Hypothalamus (tissue), 51 donors: ENCODE results near the gene RASAL3.
"Not testable (repeated sequence)": the region's sequence is repeated elsewhere in the genome, so short reads cannot be mapped to it uniquely, and the experiment has no call there.

Source experiments
- DNase-seq, 51 donors: peaks; one replicate each; lab custom pipeline; 2025; lab: John Stamatoyannopoulos, UW

RASAL3 gene

DNA sequence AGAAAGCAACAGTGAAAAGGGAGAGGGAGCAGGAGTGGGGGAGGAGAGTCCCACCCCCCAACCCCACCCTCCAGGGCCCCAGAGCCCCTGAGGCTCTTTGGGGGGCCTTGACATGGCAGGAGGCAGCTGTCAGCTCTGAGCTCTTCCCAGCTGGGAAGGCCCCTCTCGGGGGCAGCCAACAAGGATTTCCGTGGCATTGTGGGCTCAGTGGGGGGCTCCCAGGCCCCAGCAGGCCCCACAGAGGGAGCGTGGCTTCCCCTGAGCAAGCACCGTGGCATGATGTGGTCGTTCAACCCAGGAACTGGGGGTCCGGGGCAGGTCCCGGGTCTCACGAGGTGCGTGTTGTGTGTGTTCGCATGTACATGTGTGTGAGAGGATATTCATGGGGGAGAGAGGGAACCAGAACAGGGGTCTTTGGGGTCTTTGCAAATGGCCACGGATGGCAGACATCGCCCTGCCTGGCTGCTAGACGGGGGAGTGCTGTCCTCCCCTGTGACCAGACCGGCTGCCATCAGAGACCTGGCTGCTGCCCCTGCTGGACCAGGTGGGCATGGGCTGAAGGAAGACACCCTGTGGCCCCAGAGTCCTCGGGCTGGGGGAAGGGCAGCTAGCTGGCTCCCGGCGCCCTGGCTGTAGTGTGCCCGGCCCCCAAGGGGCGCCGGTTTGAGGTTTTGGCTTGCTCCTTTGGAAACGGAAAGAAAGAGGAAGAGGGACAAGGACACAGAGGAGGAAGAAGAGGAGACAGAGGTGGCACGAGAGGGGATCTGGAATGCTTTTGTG lies 41.9 kb downstream of the RASAL3 start:
- DNase-seq, result no peak

DNA sequence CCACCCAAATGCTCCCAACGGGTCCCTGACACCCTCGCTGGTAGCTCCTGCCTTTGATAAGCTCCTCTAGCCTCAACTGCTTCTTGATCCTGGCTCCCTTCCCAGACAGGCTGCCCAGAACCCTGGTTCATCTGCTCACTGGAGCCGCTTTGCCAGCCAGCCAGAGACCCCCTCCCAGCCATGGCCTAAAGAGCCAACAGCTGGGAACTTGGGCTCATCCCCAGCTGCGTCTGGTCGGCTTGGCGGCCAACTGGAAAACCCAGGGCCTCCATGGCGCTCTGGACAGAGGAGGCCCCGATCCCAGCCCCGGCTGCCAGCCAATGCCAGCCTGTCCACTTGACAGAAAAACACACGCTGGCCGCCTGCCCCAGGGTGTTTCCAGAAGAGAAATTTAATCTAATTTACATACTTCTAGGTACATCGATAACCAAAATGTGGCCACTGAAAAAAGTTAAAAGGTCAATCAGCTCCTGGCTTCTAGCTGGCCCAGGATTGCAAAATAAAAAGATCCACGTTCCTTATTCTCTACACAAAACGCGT lies 42.6 kb downstream of the RASAL3 start:
- DNase-seq, result peak in 49 of 51 donors; percentile 13 to 88 (median 66)

DNA sequence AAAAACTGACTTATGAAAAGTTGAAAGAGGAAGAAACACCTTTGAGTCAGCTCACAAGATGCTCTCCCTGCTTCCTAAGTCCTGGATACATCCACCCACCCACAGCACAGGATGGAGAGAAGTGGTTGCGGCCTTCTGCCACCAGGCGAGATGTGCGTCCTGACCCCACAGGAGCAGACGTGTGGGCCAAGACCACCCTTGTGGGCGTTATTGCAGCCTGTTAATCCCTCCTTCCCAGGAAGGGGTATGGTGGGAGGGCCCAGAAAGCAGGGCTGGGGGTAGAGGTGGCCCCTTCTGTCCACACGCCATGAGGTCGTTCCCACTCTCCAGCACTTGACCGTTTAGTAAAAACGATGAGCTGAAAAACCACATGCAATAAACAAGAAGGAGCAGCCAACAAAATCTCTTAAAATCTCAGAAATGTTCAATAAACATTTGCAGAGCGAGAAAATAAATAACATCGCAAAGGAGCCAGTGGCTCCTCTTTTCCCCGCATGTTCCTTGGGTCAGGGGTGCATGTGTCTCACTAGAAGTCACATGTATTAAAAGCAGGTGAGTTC lies 43.1 kb downstream of the RASAL3 start:
- DNase-seq, result no peak

DNA sequence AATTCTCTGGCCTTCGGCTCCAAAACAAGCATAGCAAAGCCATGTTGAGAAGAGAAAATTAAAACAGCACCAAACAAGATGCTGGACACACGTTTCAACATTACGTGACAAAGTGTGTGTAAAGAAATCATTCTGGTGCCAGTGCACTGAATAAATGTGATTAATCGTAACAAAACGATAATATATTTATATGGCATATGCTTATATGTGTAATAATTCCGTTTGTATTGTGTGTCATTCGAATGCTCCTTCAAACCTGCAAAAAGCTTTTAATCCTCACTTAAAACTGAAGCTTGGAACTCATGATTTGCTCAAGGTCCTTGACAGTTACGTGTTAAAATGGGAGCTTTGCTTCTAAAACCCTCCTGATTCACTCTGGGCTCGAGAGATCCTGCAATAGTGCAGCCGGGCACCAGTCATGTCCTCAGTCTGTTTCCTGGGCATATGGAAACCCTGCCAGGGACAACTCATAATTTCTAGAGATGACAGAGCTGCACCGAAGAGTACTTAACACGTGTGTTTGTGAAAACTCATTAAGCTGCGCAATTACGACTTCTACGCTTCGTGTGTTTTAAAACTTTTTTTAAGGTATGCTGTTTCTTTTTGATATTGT lies 44.8 kb downstream of the RASAL3 start:
- peak in 1 of 51 donors; percentile 12 for DNase-seq

DNA sequence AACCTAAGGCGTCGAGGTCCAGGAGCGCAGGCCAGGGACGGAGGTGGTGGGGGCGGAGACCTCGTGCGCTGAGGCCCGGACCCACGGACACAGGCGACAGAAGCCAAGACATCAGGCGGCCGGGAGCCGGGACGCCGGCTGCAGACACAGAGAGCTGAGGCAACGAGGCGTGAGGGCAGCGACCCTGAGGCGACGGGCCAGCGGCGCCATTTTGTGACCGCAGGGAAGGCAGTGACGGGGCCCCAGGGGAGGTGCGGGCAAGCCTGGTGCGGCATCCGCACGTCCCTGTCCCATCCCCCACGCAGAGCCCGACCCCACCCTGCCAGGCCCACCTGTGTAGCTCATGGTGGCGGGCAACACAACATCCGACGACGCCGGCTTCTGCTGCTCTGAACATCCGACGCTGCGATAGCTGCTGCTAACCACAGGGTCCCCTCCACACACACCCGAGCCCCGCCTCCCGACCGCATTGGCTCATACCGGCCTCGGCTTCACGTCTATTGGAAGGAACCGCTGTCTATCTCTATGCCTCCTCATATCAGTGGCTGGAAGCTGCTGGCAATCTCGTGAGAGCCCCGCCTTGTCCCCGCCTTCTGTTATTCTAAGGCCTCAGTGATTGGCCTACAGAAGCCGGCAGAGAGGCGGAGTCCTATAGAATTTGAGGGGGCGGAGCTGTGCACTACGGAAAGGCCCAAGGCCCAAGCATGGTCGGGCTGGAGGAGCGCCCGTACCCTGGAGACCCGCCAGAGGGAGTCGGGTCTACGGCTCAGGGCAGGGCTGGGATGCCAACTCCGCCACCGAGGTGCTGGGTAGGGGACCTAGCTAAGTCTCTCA lies 45.5 kb downstream of the RASAL3 start, which contains the start of gene AKAP8L:
AKAP8L (minus strand) TSS at position 410 of the 834 bp plus-strand sequence; CDS start at position 345, 65 bp downstream.
- peak; percentile 78 to 99 (median 96) for DNase-seq

DNA sequence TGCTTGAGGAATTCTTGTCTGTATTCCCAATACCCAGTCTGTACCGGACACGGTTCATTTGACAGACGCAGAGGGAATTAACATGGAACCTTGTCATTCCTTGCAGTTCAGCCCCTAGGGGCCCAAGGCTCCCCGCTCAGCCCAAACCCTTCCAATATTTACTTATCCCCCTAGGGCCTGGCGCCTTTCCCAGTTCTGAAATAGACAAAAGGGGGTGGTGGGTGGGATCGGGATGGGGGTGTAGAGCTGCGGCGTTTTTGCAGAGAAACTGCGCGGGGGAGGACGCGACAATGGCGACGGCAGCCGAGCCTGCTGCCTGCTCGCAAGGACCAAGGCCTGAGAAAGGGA lies 46.1 kb downstream of the RASAL3 start:
- peak in 12 of 51 donors; percentile 15 to 53 (median 44) for DNase-seq

DNA sequence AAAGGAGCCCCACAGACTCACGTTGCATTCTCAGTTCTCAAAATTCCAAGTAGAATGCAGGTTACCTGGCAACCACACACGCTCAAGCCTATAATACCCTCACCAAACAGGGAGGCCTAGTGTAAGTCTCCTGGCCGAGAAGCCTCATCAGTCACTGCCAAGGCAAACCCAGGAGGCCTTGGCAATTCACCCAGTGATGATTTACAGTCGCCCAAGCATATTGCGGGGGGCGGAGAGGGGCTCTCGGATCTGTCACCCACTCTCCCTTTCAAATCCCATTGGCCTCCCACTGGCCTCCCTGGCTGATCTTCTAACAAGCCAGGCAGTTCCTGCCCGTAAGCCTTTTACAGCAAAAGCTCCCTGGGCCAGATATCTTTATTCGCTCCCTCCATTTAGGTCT lies 46.6 kb downstream of the RASAL3 start:
- DNase-seq, result peak in 2 of 51 donors; percentile 1 to 15

DNA sequence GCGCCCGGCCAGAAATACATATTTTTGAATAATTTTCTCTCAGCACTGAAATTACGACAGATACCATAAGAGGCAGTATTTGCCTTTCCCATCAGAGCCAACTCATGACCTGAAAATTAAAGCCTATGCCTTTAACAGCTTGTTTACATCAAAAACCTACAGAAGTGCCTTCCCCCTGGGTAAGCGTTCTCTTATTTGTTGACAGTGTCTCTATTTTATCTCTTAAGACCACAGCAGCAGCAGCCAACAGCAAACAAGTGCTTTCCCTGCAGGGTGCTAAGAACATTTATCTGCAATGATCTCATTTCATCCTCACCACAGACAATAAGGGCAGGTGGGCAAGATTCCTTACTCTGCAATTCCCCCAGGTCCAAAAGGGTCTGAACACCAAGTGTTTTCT lies 51.5 kb downstream of the RASAL3 start:
- no peak for DNase-seq

DNA sequence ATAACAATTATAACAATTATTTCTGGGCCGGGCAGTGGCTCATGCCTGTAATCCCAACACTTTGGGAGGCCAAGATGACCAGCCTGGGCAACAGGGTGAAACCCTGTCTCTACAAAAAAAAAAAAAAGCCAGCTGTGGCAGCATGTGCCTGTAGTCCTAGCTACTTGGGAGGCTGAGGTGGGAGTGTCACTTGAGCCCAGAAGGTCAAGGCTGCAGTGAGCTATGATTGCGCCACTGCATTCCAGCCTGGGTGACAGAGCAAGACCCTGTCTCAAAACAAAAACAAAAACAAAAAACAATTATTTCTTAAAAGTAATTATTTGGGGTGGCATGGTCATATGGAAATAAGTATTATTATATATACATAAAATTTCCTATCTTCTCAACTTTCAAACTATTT lies 53.0 kb downstream of the RASAL3 start:
- DNase-seq, result not testable (repeated sequence)

DNA sequence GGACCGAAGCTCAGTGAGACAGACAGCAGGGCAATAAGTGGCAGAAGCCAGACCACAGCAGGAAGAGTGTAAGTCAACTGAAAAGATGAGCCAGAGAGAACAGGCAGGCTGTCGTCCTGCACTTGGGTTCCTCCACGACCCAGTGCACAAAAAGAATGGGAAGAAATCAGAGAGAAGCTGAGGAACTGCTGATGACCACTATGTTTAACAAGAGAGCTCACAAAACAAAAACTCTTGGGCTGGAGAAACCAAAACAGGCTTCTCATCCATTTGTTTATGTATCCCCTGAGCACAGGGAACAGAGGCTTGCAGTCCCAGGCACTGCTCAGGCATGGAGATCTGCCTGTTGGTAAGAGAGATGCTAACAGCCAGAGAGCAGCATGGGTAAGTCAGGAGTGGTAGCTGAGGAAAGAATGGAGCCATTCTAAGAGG lies 59.5 kb downstream of the RASAL3 start:
- DNase-seq, result peak in 13 of 51 donors; percentile 5 to 46 (median 18)

DNA sequence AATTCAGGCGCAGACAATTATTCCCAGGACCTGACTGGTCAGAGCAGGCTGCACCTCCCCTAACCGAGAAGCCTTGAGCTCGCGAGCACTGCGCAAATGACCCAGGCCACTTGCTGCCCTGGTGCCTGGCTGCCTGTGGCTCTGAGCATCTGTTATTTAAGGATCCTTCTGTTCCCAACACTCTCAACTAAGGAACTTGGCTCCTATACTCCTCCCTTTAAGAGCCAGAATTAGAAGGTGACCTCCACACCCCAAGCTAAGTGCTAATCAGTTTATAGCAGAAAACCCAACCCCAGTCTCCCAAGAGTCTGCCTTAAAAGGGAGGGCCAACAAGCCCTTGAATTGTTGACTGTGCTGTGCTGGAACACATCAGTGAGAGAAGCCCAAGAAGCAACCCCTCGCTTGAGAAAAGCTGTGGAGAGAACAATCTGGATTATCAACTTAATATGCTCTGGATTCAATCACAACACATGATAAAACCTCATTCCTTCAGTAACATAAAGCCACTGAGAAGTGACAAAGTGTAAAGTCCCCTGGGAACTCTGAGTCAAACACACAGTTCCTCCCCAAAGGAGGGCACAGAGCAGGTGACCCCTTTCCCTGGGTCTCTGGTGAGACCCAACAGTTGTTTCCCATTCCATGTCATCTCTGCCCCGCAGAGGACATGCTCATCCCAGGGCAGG lies 60.1 kb downstream of the RASAL3 start:
- no peak for DNase-seq

DNA sequence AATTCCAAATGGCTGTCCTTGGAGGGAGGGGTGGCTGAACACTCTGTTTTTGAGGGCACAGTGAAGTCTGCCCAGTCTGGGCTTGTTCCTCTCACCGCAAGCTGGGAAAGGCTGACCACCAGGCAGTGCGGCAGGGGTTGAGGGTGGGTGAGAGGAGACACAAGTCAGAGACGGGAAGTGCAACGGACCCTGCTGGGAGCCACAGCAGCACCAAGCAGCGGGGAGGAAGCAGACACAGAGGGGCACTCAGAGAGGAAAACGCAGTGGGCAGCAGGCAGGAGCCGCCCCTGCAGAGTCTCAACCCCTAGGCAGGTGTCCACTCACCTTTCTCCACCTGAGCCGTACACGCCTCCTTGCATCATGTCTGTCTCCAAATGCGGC lies 61.2 kb downstream of the RASAL3 start:
- no peak for DNase-seq

DNA sequence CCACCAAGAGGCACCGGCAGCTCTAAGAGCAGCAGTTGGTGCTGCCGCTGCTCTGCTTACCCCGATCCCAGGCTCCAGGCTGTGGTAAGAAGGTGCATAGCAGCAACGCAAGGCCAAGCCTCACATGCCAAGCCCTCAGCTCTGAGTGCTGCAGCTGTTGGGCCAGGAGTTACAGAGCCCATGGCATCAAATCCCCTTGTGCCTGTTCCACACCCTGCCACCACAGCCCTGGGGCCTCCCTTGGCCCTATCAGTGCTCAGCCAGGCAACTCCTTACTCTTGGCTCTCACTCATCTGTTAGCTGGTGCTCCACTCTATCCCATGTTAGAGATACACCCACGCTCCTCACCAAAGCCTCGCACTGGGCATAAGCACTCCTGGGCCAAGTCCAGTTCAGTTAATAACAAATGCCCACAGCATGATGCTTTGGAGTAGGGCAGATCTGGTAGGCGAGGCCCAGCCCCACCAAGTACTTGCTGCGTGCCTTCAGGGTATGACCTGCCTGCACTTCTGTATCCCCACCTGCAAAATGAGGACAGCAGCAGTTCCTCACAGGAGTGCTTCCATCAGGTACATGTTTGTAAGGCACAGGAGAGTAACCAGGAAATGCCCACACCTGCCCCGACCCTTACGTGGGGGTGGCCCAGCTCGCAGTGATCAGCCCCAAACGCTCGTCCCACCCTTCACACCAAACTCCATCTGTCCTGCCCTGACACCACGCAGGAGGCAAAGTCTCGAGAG lies 61.8 kb downstream of the RASAL3 start:
- no peak for DNase-seq
